Progenitor cell of endocrine pancreas (in vitro differentiated cells): Measurements from ENCODE around the gene RAB38. TPM values are rescaled to one million over a fixed set of nuclear protein-coding genes. Genes with fewer than 3 reads are reported as not detected.

Experiments
- DNase-seq: peaks from one replicate; pipeline ENCODE4 v3.0.0; 2021; ENCODE audit warnings: low spot score; ENCODE audit not compliant: unreplicated experiment
- H3K27ac Mint-ChIP-seq: 2 replicates; pipeline ENCODE4 v1.8.0; 2021; ENCODE audit warnings: mild to moderate bottlenecking, moderate library complexity, mixed read lengths
- H3K27me3 Mint-ChIP-seq: 2 replicates; pipeline ENCODE4 v1.8.0; 2021; ENCODE audit warnings: mixed read lengths
- H3K36me3 Mint-ChIP-seq: 2 replicates; pipeline ENCODE4 v1.8.0; 2022; ENCODE audit warnings: mixed read lengths; ENCODE audit not compliant: insufficient read depth
- H3K4me1 Mint-ChIP-seq: 2 replicates; pipeline ENCODE4 v1.8.0; 2021; ENCODE audit warnings: low read depth, mixed read lengths
- H3K4me3 Mint-ChIP-seq: 2 replicates; pipeline ENCODE4 v1.8.0; 2021; ENCODE audit warnings: low read depth, mild to moderate bottlenecking, moderate library complexity, mixed read lengths
- H3K9me3 Mint-ChIP-seq: 2 replicates; pipeline ENCODE4 v1.8.0; 2021; ENCODE audit warnings: low read depth, mixed read lengths
- CTCF ChIP-seq: fragments of 200-600 bp; sonication (generic); IDR thresholded peaks from one replicate; pipeline ENCODE4 v1.5.0; 2021; ENCODE audit warnings: antibody characterized with exemption, mild to moderate bottlenecking; ENCODE audit not compliant: unreplicated experiment
- total RNA-seq: library from RNA; stranded (reverse); gene quantifications from 2 replicates; pipeline ENCODE4 v1.2.1, GENCODE V29; 2021

Gene RAB38
- total RNA-seq, 1 donor from 2014 or later: 15.6 TPM

- no peak for TF ChIP-seq CTCF
- Mint-ChIP-seq H3K9me3 (no peaks in the 10 kb centered on the region), H3K36me3 (no peaks in the 10 kb centered on the region)
Observed at GRCh38 chr11:88087337-88087736, 87.9 kb downstream of the RAB38 start.

GRCh38 chr11:88086297-88086696 is 88.9 kb downstream of the RAB38 start:
- no peaks in the 10 kb centered on the region for H3K9me3 Mint-ChIP-seq
- DNase-seq: no peak
- no peak for TF ChIP-seq CTCF
- peaks cover 2% of the 10 kb centered on the region for H3K4me1 Mint-ChIP-seq
- no peaks in the 10 kb centered on the region for H3K27me3 Mint-ChIP-seq
- no peaks in the 10 kb centered on the region for H3K36me3 Mint-ChIP-seq
- H3K4me3 Mint-ChIP-seq: no peak overlapping the region
- no peak overlapping the region for H3K27ac Mint-ChIP-seq

More at GRCh38 chr11:88087337-88087736, 87.9 kb downstream of the RAB38 start:
- H3K27me3 Mint-ChIP-seq: no peaks in the 10 kb centered on the region
- no peak overlapping the region for H3K4me3 Mint-ChIP-seq
- H3K4me1 Mint-ChIP-seq: peaks cover 2% of the 10 kb centered on the region
- no peak for DNase-seq
- H3K27ac Mint-ChIP-seq: no peak overlapping the region

GRCh38 chr11:88070437-88070836 is 104.8 kb downstream of the RAB38 start:
- no peak for DNase-seq
- Mint-ChIP-seq H3K4me3 (no peak overlapping the region), H3K36me3 (peaks cover 2% of the 10 kb centered on the region), H3K9me3 (peaks cover 12% of the 10 kb centered on the region), H3K4me1 (no peaks in the 10 kb centered on the region), H3K27ac (no peak overlapping the region), H3K27me3 (no peaks in the 10 kb centered on the region)
- no peak for TF ChIP-seq CTCF

- H3K4me3 Mint-ChIP-seq: no peak overlapping the region
- no peaks in the 10 kb centered on the region for H3K27me3 Mint-ChIP-seq
- no peaks in the 10 kb centered on the region for H3K4me1 Mint-ChIP-seq
- DNase-seq: no peak
- no peak overlapping the region for H3K27ac Mint-ChIP-seq
- no peak for TF ChIP-seq CTCF
- H3K36me3 Mint-ChIP-seq: no peaks in the 10 kb centered on the region
- H3K9me3 Mint-ChIP-seq: peaks cover 9% of the 10 kb centered on the region
Observed at GRCh38 chr11:88068848-88069554, 106.2 kb downstream of the RAB38 start.

- Mint-ChIP-seq H3K27ac (no peak overlapping the region), H3K27me3 (no peaks in the 10 kb centered on the region), H3K4me1 (no peaks in the 10 kb centered on the region), H3K9me3 (no peaks in the 10 kb centered on the region), H3K4me3 (no peak overlapping the region), H3K36me3 (no peaks in the 10 kb centered on the region)
- no peak for DNase-seq
- no peak for TF ChIP-seq CTCF
Observed at GRCh38 chr11:88066090-88066489, 109.2 kb downstream of the RAB38 start.
